Kidney epithelial cell (primary cell): Measurements from ENCODE around the gene TUBB6. TPM values are rescaled to one million over a fixed set of nuclear protein-coding genes. Genes with fewer than 3 reads are reported as not detected.
A peak's percentile ranks its signal among the peaks of the same experiment; 100 is the strongest.

Experiments
- DNase-seq: peaks from one replicate; pipeline ENCODE4 v3.0.0-alpha.2; 2010; ENCODE audit warnings: low read depth
- H3K27me3 ChIP-seq: 2 replicates; pipeline ENCODE4 v1.6.0; 2011; ENCODE audit warnings: low read length; ENCODE audit not compliant: control insufficient read depth, insufficient read depth
- H3K36me3 ChIP-seq: 2 replicates; pipeline ENCODE4 v1.5.1; 2011; ENCODE audit warnings: low read length; ENCODE audit not compliant: control insufficient read depth, insufficient read depth
- H3K4me3 ChIP-seq: 2 replicates; pipeline ENCODE4 v1.5.1; 2011; ENCODE audit warnings: low read depth, mild to moderate bottlenecking, control low read depth, low read length
- total RNA-seq: library from RNA; depleted of rRNA; stranded (reverse); fragments of >200 nt; gene quantifications from 2 replicates; pipeline ENCODE4 v1.2.3, GENCODE V29; 2015
- TF ChIP-seq, protein P1 (sequence below): IDR thresholded peaks from 2 replicates; pipeline ENCODE4 v1.5.1; 2011; ENCODE audit warnings: mild to moderate bottlenecking, moderate library complexity, low read length, control low read depth, inconsistent platforms; ENCODE audit not compliant: insufficient read depth, poor library complexity, severe bottlenecking

Gene TUBB6
- total RNA-seq, result 387 and 512 TPM in 2 replicates

DNA sequence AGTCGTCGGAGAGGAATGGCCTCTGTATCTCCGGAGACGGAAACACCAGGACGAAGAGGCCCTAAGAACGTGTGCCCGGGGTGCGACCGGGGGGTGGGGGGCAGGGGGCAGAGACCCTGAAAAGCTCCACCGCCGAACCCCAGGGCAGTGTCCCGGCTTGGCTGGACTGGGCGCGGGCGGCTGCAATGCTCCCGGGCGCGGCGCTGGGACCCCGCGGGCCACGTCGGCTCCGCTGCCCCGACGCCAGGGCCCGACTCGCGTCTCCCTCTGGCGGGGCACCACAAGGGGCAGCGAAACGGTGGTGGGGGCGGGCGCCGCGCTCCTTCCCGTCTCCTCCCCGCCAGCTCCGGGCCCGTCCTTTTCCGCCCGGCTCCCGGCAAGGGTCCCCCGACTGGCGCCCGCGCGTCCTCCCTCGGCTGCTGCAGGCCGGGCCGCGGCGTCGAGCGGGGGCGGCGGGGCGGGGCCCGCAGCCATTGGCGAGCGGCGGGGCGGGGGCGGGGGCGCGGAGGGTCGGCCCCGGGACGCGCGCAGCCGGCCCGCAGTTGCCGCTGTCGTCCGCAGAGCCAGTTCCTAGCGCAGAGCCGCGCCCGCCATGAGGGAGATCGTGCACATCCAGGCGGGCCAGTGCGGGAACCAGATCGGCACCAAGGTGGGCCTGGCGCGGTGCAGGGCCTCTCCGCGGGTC lies at the start of gene TUBB6:
TUBB6 (plus strand) TSS at position 541 of the 685 bp plus-strand sequence; CDS start at position 593, 52 bp downstream.
- H3K36me3 ChIP-seq, result peaks cover 1% of the 10 kb centered on the region
- TF ChIP-seq, protein P1, sequence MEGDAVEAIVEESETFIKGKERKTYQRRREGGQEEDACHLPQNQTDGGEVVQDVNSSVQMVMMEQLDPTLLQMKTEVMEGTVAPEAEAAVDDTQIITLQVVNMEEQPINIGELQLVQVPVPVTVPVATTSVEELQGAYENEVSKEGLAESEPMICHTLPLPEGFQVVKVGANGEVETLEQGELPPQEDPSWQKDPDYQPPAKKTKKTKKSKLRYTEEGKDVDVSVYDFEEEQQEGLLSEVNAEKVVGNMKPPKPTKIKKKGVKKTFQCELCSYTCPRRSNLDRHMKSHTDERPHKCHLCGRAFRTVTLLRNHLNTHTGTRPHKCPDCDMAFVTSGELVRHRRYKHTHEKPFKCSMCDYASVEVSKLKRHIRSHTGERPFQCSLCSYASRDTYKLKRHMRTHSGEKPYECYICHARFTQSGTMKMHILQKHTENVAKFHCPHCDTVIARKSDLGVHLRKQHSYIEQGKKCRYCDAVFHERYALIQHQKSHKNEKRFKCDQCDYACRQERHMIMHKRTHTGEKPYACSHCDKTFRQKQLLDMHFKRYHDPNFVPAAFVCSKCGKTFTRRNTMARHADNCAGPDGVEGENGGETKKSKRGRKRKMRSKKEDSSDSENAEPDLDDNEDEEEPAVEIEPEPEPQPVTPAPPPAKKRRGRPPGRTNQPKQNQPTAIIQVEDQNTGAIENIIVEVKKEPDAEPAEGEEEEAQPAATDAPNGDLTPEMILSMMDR, result no peak
- no peak for DNase-seq
- H3K27me3 ChIP-seq, result no peaks in the 10 kb centered on the region
- H3K4me3 ChIP-seq, result peak within 1 kb of the TSS; percentile 68

DNA sequence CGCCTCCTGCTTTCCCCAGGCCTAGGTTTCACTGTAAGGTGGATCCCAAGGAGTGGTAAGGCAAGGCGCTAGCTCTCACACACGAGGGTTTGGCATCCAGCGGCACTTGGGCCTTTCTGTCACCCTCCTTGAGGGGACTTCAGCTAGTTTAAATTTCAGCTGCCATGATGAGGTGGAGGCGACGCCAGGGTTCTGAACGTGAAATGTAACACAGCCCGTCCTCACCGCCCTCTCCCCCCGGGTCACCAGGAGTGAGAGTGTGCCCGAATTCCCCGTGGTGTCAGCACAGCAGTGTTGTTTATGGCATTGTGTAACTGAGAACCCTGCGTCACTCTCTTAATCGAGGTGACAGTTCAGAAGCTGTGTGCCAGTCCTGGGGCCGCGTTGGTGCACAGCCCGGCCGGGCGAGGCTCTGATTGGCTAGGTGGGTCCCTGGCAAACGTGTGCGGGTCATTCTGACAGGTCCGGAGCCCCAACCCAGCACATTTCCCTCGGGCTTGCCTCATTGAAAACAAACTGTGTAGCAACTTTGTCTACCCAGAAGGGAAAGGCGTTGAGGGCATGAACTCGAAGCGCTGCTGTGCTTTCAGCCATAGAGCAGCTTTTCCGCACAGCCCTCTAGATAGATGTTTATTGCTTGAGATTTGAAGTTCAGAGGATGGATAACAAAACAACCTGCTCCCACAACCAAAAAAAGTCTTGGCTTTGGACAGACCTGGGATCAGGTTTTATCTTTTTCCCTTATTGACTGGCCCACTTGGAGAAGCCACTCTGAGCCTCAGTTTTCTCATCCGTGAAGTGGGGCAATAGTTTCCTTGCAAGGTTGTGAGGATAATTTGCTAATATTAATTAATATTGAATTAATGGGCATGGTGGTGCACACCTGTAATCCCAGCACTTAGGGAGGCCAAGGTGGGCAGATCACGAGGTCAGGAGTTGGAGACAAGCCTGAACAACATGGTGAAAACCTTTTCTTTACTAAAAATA lies 49.0 kb upstream of the TUBB6 start:
- no peaks in the 10 kb centered on the region for H3K36me3 ChIP-seq
- TF ChIP-seq, protein P1, result no peak
- peaks cover 9% of the 10 kb centered on the region for H3K27me3 ChIP-seq
- no peak for DNase-seq
- H3K4me3 ChIP-seq, result no peak overlapping the region

DNA sequence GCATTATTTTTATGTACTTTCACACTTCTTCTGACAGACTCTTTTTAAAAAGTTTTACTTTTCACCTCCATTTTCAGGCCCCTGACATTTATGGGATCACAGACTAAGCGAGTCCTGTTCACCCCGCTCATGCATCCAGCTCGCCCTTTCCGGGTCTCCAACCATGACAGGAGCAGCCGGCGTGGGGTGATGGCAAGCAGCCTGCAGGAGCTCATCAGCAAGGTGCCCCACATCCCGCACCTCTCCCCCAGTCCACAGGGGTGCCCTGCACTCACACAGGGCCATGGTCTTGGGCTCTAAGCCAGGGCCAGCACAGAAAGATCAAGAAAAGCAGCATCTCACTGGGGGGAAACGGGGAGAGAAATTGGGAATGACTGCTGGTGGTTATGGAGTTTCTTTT lies 45.3 kb upstream of the TUBB6 start:
- no peaks in the 10 kb centered on the region for H3K27me3 ChIP-seq
- no peak for DNase-seq
- H3K4me3 ChIP-seq, result no peak overlapping the region
- TF ChIP-seq, protein P1, result no peak
- H3K36me3 ChIP-seq, result no peaks in the 10 kb centered on the region

- TF ChIP-seq, protein P1, result no peak
- H3K27me3 ChIP-seq, result no peaks in the 10 kb centered on the region
- H3K36me3 ChIP-seq, result no peaks in the 10 kb centered on the region
- DNase-seq, result no peak
- no peak overlapping the region for H3K4me3 ChIP-seq
Observed at GRCh38 chr18:12264864-12265263, 43.2 kb upstream of the TUBB6 start.

- DNase-seq, result no peak
- Histone ChIP-seq H3K27me3 (no peaks in the 10 kb centered on the region), H3K4me3 (peak overlapping the region; percentile 38), H3K36me3 (no peaks in the 10 kb centered on the region)
- TF ChIP-seq, protein P1, result peak; percentile 71
Observed at GRCh38 chr18:12271376-12272235, 36.4 kb upstream of the TUBB6 start.
